ENCODE measurements around the gene UBA6.
"Not testable (repeated sequence)": the region's sequence is repeated elsewhere in the genome, so short reads cannot be mapped to it uniquely, and the experiment has no call there.

UBA6 gene

DNA sequence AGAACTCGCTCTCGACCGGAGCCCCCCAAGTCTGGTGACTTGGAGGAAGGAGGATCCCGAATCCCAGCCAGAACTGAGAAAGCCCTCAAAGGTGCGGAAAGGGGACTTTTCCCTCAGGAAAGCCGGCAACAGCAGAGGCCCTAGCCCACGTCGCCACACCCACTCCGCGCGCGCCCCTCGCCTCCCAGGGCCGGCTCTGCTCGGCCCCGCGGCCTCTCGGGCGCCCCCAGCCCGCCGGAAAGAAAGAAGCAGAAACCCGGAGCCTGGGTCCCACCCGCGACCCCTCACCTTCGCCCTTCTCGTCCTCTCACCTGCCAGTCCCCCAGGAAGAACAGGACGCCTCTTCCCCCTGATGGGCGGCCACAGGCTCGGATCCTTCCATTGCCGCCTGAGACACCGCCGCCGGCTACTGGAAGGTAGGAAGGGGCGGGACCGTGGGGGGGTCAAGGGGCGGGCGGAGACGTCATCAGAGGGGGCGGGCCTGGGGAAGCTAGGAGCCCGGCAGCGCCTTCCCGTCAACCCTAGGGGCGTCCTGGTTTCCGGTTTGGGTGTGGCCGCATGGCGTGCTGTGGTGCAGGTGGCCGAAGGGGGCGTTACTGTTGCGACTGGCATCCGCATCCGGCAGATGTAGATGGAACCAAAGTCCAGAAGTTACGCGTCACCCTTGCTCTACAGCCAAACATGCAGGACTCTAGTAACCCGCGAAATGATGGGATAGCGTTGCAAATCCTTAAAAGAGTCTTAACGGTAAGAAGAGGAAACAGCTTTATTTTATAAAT, at the start of gene UBA6:
Gene UBA6 (minus strand): TSS at position 418 of the 779 bp plus-strand sequence. CDS start 36 bp downstream, at position 382.
- peak; percentile 94 for DNase-seq

DNA sequence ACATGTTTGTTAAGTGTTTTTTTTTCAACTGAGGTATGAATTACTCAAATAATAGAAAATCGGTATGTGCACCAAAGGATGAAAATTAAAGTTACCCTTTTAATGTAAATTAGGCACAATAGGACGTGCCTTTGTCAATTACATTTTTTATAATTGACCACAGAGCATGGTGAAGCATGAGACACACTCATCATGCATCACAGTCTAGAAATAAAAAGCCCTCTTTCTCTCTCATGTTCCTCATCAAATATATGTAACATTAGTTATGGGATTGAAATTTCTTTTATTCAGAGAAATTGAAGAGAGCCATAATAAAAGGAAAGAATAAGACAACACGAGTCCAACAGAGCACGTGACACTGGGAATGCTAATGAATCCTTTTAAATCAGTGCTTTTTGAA, 49.7 kb upstream of the UBA6 start:
- DNase-seq, result no peak

DNA sequence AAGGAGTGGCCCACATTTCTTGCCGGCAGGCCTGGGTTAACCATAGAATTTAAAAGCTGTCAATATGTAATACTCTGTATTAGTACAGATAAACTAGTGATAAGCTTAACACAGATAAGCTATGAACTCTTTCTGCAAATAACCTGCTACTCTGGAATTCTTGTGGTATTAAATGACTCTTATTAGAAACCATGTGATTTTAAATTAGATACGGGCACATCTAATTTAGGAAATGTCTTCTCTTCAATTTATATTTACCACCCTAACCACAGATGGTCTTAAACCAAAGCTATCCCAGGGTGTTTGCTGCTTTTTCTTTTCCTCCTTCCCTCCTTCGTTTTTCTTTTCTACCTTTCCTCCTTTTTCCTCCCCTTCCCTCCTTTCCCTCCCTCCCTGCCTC, 48.3 kb upstream of the UBA6 start:
- DNase-seq, result no peak

DNA sequence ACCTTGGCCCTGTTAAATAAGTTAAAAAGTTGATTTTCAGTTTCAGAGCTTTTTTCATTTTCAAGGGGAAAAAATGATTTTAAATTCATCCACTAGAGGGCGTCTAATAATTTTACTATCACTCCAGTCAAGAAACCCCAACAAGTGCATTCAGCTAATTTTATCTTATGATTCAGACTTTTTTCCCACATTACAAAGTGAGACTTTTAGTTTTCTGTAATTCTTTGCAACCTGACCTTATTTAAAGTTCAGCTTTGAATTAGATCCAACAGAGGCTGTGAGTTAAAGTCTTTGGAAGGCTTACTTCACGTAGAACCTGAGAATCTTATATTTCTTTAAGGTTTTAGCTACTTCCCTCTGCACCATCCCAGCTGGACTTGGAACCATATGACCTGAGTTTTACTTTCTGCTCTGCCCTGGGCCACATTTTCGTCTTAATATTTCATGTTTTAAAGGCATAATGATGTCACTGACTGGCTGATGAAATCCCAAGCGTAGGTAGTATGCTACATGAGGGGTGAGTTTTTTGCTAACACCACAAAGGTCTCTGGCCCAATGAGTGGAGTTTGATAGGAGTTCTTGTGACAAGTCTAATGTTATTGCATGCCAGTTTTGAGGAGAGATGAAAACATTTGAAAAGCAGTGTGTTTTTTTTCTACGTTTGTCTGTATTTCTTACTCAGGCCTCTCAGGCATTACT, 46.0 kb upstream of the UBA6 start:
- DNase-seq, result peak; percentile 64

DNA sequence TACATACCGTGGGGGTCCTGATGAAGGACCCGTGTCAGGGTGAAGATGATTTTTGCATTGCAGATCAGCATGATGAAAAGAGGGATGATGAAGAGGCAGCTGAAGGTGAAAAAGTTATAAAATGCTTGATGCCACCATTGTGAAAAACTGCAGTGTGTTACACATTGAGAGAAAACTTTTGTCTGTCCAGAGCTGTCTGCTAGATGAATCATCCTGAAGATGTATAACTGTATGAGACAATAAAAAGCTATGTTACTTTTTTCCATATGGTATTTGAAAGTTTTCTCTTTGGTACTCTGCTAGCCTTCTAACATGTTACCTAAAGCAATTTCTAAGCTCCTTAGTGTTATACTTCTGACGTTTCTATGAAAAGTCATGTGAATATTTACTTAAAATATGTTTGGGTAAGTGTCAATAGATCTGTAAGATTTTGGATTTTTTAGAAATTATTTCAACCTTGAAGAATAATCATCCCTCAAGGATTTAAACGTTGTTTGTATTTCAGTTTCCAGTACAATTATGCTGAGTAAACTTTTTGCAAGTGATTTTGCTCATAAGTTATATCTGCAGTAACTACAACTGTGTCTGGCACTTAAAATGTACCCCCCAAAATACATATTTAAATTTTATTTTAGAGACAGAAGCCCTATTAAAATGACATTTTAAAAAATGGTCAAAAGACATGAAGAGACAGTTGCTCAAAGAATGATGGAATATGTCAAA, 43.8 kb upstream of the UBA6 start:
- DNase-seq, result peak; percentile 16

DNA sequence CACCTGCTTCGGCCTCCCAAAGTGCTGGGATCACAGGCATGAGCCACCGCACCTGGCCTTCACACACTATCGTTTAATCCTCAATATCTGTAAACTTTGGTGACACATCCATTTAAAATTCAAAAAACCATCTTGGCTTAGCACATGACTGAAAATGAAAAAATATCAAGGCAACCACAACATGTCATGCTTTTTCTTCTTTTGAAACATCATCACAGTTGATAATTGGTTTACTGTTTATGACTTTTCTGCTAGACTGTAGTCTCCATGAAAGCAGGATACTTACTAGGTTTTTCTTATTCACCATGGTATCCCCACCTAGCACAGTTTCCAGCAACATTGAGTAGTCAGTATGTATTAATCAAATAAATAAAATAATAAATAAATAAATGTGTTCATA, 42.2 kb upstream of the UBA6 start:
- no peak for DNase-seq

DNA sequence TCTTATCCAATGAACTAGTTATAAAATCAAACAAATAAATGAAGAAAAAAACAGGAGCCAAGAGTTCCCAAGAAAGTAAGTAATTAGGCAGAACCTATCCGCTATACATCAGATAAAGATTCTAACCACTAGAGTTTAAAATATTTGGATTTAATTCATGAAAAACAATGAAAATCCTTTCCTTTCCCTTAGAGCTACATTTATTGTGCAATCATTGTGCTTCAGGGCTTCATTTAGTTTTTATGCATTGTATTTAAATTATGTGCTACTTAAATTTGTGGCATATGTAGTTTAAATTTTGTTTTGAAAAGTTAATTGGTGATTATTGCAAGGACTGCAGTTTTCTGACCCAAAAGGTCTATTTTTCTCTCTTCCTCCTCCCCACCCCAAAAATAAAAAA, 35.3 kb upstream of the UBA6 start:
- no peak for DNase-seq

DNA sequence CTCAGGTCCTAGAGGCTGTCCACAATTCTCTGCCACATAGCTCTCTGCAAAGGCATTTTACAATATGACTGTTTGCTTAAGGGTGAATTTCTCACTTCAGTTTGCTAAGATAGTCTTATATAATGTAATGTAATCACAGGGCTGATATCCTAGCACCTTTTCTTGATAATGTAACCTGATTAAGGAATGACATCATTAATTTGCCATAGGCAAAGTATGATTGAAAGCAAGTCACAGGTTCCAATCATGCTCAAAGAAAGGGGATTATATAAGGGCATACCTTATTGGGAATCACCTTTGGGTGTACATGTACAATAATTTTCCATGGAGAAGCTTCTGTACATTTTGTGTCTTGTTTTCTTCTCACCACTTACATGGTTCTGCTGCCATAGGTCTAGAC, 34.4 kb upstream of the UBA6 start:
- no peak for DNase-seq

DNA sequence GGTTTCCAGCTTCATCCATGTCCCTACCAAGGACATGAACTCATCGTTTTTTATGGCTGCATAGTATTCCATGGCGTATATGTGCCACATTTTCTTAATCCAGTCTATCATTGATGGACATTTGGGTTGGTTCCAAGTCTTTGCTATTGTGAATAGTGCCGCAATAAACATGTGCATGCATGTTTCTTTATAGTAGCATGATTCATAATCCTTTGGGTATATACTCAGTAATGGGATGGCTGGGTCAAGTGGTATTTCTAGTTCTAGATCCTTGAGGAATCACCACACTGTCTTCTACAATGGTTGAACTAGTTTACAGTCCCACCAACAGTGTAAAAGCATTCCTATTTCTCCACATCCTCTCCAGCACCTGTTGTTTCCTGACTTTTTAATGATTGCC, 29.6 kb upstream of the UBA6 start:
- not testable (repeated sequence) for DNase-seq

DNA sequence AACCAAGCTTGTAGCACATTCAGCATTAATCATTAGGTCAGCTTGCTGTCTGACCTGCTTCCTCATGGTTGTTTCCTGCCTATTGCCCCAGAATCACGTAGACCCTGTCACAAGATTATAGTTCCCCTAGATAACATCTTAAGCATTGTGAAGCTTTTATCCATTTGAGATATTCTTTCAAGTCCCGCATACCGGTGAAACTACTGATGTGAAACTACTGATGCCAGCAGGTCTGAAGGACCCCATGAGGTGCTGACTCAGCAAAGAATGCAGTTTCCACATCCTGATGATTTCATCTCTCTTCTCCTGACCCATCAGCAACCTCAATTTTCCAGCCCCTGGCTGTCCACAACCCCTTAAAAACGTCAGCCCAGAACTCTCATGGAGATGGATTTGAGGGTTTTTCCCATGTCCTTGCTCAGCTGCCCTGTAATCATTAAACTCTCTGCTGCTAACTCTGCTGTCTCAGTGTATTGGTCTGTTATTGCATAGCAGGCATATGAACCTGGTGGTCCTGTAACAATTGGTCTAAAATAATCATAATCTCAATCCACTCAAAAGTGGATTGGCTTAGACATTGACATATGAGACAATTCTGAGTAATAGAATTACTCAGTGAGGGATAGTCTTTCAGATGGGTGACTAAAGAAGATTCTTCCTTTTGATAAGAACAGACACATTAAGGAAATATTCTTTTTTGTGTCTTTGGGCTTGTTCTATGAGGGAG, 26.3 kb upstream of the UBA6 start:
- DNase-seq, result peak; percentile 70

DNA sequence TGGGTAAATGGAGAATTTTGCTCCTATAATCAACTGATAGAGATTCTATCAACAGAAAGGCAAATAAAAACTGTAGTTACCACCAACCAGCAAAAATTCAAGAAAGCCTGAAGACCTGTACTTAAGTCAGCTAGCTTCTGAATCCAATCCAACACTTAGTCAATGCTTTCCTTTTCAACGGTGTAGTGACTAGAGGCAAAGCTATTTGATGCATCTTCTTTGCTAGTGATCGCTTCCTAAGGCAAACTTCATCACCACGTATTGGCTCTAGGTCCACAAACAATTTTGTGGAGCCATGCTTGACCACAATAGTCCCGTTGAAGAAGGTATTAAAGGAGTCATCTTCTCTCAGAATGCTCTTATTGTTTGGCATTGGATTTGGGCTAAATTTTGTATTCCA, 25.0 kb upstream of the UBA6 start:
- DNase-seq, result no peak

DNA sequence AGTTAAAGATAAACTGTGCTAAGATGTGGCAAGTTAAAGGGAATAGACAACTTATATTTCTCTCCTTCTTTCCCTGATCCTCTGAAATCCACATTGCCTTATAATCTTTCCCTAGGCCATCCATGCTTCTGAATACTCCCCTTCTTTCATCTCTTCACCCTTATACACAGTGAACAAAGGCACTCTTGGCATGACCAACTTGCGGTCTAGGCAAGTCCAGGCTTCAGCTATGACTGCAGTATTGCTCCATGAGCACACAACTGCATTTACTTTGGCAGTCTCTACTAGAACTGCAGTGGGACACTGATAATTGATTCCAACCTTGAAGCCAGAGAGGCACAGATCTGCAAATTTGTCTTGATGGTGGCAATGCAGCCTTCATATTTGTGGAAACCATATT, 24.2 kb upstream of the UBA6 start:
- no peak for DNase-seq

DNA sequence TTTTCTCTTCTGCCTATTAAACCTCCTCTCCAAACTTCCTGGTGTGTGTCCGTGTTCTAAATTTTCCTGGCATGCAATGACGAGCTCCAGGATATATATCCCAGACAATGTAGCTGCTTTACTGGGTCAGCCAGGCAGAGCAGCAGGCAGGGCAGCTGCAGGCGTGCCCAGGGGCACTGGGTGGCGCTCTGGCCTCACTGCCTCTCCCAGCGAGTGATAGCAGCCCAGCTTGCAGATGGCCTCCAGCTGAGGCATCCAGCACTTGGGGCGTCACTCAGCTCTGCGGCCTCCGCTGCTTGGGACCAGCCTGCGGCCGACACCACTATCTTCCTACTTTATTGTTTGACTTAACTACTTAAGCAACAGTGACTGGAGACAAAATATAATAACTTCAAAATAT, 23.0 kb upstream of the UBA6 start:
- DNase-seq, result no peak

DNA sequence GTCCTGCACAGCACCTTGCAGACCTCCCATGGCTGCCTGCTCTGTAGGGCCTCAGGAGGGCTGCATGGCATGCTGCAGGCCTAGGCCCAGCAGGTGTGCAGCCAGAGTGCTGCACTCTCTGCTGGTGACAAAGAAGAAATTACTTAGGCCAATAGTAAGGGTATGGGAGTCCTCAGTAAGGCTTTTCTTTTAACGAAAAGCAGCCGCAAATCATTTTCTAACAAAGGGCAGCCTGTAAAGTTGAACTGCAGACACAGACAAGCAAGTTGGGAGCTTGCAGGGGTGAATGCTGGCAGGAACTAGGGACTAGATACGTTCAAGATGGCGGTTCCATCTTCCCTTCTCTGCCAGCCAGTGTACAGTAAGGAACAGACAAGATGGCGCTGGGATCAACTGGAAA, 22.4 kb upstream of the UBA6 start:
- DNase-seq, result no peak

DNA sequence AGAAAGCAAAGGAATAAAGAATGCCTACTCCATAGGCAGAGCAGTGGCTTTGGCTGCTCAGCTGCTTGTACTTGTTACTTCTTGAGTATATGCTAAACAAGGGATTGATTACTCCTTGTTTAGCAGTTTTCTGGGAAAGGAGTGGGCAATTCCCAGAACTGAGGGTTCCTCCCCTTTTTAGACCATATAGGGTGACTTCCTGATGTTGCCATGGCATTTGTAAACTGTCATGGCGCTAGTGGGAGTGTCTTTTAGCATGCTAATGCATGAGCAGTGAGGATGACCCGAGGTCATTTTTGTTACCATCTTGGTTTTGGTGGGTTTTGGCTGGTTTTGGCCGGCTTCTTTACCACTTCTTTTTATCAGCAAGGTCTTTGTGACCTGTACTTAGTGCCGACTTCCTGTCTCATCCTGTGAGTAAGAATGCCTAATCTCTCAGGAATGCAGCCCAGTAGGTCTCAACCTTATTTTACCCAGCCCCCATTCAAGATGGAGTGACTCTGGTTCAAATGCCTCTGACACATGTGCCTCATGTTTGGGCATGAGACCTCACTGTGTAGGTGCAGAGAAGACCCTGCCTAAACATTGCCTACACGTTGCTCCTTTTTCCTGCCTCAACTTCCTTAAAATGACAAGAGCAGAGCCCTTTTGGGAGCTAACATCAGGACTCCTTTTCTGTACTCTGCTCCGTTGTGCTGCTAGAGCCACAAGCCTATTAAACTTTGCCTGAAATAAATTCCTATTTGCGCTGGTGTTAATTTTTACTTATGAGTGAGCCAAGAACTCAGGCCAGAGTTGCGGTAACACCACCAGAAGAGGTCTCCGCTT, 21.0 kb upstream of the UBA6 start:
- DNase-seq, result peak; percentile 14

DNA sequence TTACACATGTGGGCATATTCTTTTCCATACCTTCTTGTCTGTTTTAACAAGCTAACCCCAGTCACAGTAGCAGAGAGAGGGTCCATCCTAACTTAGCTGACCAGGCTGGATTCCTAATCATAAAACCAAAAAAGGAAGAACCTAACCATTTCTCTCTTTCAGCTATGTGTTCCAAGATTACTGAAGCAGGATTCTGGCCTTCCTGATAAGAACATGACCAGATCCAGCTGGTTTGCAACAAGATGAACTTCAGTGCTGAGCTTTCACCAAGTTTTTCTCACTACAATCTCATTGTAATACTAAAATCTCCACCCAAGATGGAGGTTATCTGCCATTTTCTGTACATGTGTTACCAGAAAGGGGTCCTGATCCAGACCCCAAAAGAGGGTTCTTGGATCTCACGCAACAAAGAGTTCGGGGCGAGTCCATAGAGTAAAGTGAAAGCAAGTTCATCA, 20.4 kb upstream of the UBA6 start:
- no peak for DNase-seq

DNA sequence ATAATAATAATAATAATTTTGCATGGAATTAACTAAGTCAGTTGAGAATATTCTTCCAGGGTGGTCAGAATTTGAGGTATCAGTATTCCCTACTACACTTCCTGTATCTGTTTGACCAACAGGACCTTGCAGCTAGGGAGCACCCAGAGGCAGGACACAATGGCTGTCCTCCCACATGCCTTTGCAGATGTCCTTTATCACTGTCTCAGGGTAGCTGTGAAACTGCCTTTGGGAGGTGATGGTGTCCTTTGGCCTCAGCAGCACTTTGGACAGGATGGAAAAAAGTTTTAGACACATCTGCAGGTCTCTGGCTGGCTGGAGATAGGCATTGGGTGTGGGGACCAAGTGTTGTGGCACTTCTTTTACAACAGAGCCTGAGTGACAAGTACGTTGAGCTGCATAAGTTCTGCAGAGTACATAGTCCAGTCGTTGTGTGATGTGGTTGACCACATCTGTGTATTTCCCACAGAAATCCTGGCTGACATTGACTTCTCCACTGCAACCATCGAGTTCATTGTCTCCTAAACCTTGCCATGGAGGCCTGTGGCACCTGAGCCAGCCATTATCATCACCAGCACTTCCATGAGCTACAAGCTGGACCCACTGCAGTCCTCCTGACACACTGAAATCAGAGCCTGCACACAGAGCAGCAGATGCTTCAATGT, 19.1 kb upstream of the UBA6 start:
- no peak for DNase-seq

DNA sequence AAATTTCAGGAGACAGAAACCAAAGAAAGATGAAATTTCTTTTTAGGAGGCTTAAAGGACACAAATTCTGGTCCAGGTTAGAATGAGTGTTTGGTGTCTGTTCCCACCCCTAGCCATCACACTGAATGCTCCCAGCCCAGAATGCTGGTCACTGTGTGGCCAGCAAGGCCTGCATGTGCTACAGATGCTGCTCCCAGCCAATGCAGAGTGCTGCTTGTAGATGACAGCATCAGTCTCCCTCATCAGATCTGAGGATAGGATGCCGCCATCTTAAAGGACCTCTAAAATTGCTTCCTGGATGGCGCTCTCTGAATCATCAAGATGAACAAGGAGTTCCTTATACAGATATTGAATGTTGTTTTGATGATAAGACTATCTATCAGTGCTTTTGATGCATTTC, 17.9 kb upstream of the UBA6 start:
- DNase-seq, result no peak

DNA sequence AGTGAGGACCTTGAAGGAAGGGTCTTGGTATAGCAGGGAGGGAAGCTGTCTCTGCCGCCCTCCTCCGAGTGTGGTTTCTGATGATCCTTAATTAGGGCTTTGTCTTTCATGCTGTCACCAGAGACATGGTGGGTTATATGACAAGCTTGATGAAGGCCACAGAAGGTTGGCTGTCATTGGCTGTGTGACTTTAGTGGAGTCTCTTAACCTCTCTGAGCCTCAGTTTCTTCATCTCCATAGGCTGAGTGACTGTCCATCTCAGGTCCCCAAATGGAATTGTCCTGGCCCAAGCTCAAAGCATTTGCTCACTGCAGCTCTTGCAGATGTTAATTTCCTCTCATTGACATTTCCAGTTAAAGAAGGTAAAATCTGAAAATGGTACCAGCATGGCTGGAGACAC, 16.6 kb upstream of the UBA6 start:
- no peak for DNase-seq

DNA sequence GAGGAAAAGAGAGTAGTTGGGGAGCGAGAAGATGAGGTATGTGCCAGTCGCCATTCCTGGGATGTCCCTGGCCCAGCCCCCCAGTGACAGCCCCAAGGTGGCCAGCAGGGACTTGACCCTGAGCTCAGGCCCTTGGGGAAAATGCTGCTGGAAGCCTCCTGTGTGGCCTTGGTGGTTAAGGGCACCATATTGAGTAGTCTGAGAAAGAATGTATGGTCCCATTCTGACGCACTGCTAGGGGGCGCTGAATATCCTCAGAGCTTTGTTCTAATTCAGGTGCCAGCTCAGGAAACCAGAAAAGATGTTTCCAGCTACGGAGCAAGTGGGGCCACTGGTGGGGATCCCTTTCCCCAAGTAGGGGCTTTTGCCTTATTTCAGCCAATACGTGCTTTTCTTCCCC, 14.0 kb upstream of the UBA6 start:
- DNase-seq, result no peak

DNA sequence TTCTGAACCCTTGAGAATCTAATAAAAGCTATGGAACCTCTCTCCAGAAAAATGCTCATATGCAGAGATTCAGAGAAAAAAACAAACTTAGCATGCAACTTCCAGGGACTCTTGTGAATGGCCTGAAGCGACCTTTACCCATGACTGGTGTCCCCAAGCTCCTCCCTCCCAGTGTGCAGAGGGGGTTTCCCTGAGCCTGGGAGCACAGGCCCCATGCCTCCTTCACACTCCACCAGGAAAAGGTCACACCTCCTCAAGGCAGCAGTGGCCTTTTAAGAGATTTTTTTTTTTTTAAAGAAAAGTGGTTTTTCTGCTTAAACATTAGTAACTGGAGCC, 13.3 kb upstream of the UBA6 start:
- peak; percentile 65 for DNase-seq
